K562 (cell line): Measurements from ENCODE around the gene TMPRSS6. TPM values are rescaled to one million over a fixed set of nuclear protein-coding genes. Genes with fewer than 3 reads are reported as not detected.

Experiments
- ATAC-seq: fragments of 200-7000 bp; cut with Tn5 transposase; 3 replicates; pipeline ENCODE4 v1.9.1; 2020; ENCODE audit warnings: moderate library complexity
- BruUV-seq: library from RNA; stranded (reverse); fragments of 400-500 nt; replicated peaks from 2 replicates; lab custom pipeline; 2021; lab: Mats Ljungman, UMichigan
- CTCF ChIA-PET: fragments of 300-600 bp; formaldehyde crosslinking; extraction: SDS; loops from one replicate; lab custom pipeline; 2021; ENCODE audit warnings: low intra/inter-chr PET ratio; lab: Yijun Ruan, JAX
- POLR2A ChIA-PET: fragments of 300-600, 350-650 bp; sonication (Branson Sonifier 250); formaldehyde crosslinking; extraction: SDS; loops from one replicate; lab custom pipeline; 2021; ENCODE audit warnings: antibody characterized with exemption, inconsistent platforms; lab: Yijun Ruan, JAX
- DNase-seq, 4 experiments: peaks; one replicate each; pipeline versions ENCODE4 v3.0.0 to v3.0.0-alpha.2; 2011 to 2018; ENCODE audit warnings: low spot score in 3 of 4, mixed read lengths in 3 of 4; ENCODE audit errors: extremely low read depth in 1 of 4
- FAIRE-seq: peaks from 2 replicates; lab custom pipeline; 2011; peaks lifted over from hg19 to GRCh38; lab: Jason Lieb, UNC
- H2AFZ ChIP-seq: 2 replicates; pipeline ENCODE4 v1.6.0; 2011; ENCODE audit warnings: low read depth, low read length, control low read depth, inconsistent platforms
- H3K27ac ChIP-seq: fragments of 200-600 bp; 3 replicates; pipeline ENCODE4 v1.8.0; 2011; ENCODE audit warnings: low read depth, mild to moderate bottlenecking, control low read depth, inconsistent platforms, low read length, moderate library complexity, mixed read lengths; ENCODE audit errors: extremely low read depth
- H3K27me3 ChIP-seq, 2 experiments: fragments of 300-600 bp in 1 of 2; 2 replicates in 1 of 2; 3 replicates in 1 of 2; pipeline versions ENCODE4 v1.6.0 to v1.8.0; 2011; ENCODE audit warnings: inconsistent platforms in 2 of 2, low read length in 2 of 2, mild to moderate bottlenecking in 1 of 2, mixed read lengths in 1 of 2, moderate library complexity in 1 of 2; ENCODE audit not compliant: control insufficient read depth in 2 of 2, insufficient read depth in 2 of 2
- H3K36me3 ChIP-seq: fragments of 300-600 bp; 3 replicates; pipeline ENCODE4 v1.8.0; 2011; ENCODE audit warnings: mild to moderate bottlenecking, low read length, inconsistent platforms; ENCODE audit not compliant: control insufficient read depth, insufficient read depth
- H3K4me1 ChIP-seq, 2 experiments: fragments of 200-600 bp in 1 of 2; replicated peaks in 1 of 2; 2 replicates in 1 of 2; 3 replicates in 1 of 2; pipeline versions ENCODE4 v1.5.1 to v1.8.0; 2011; ENCODE audit warnings: inconsistent platforms in 2 of 2, low read length in 2 of 2, mild to moderate bottlenecking in 1 of 2, mixed read lengths in 1 of 2, moderate library complexity in 1 of 2; ENCODE audit not compliant: control insufficient read depth in 2 of 2, insufficient read depth in 2 of 2
- H3K4me2 ChIP-seq: 2 replicates; pipeline ENCODE4 v1.6.1; 2011; ENCODE audit warnings: low read length, control low read depth, inconsistent platforms, mixed read lengths; ENCODE audit not compliant: insufficient read depth
- H3K4me3 ChIP-seq: fragments of 200-600 bp; sonication (generic), shearing (Covaris generic); 2 replicates; pipeline ENCODE4 v1.5.1; 2016; ENCODE audit warnings: control low read depth, inconsistent platforms
- H3K79me2 ChIP-seq: fragments of 200-600 bp; 3 replicates; pipeline ENCODE4 v1.8.0; 2011; ENCODE audit warnings: low read length, inconsistent platforms; ENCODE audit not compliant: control insufficient read depth, insufficient read depth
- H3K9ac ChIP-seq, 2 experiments: 2 replicates each; pipeline versions ENCODE4 v1.6.0 to v1.6.1; 2011; ENCODE audit warnings: low read depth in 2 of 2, low read length in 2 of 2, control low read depth in 1 of 2, inconsistent platforms in 1 of 2, mild to moderate bottlenecking in 1 of 2, mixed read lengths in 1 of 2; ENCODE audit not compliant: insufficient read depth in 1 of 2
- H3K9me1 ChIP-seq: one replicate; pipeline ENCODE4 v1.6.0; 2011; ENCODE audit warnings: inconsistent platforms, mild to moderate bottlenecking, low read length, moderate library complexity; ENCODE audit not compliant: control insufficient read depth, insufficient read depth
- H3K9me3 ChIP-seq: replicated peaks from 2 replicates; pipeline ENCODE4 v1.5.1; 2011; ENCODE audit warnings: low read depth, low read length, inconsistent platforms; ENCODE audit not compliant: control insufficient read depth, insufficient read depth
- H4K20me1 ChIP-seq: replicated peaks from 2 replicates; pipeline ENCODE4 v1.6.1; 2011; ENCODE audit warnings: low read length, inconsistent platforms, mixed read lengths; ENCODE audit not compliant: control insufficient read depth, insufficient read depth
- CBFA2T3 ChIP-seq: fragments of 450-650 bp; IDR thresholded peaks from 2 replicates; pipeline ENCODE4 v1.6.1; 2017
- CBX1 ChIP-seq: sonication (generic); IDR thresholded peaks from 2 replicates; pipeline ENCODE4 v1.6.1; 2016; ENCODE audit warnings: antibody characterized with exemption, low read depth, mild to moderate bottlenecking
- CHD4 ChIP-seq: fragments of 200-600 bp; sonication (generic); IDR thresholded peaks from 3 replicates; pipeline ENCODE4 v1.6.1; 2012; ENCODE audit warnings: low read depth, mild to moderate bottlenecking, mixed read lengths, low read length, inconsistent platforms; ENCODE audit not compliant: insufficient read depth, insufficient replicate concordance, poor library complexity, severe bottlenecking
- DMBX1 ChIP-seq: fragments of 250-450 bp; sonication (Bioruptor Pico); IDR thresholded peaks from 2 replicates; pipeline ENCODE4 v1.8.0; 2022; ENCODE audit warnings: inconsistent platforms, mild to moderate bottlenecking, moderate library complexity, borderline replicate concordance
- GTF3C2 ChIP-seq: IDR thresholded peaks from 3 replicates; pipeline ENCODE4 v1.6.1; 2011; ENCODE audit warnings: borderline replicate concordance, mild to moderate bottlenecking, moderate library complexity; ENCODE audit not compliant: insufficient read length; ENCODE audit errors: extremely low read depth
- POLR2A ChIP-seq: fragments of 450-650 bp; conservative IDR thresholded peaks from 2 replicates; pipeline ENCODE4 v1.6.1; 2016
- RBM22 ChIP-seq: fragments of 200-400 bp; formaldehyde crosslinking; IDR thresholded peaks from 2 replicates; pipeline ENCODE4 v1.6.1; 2018; ENCODE audit warnings: low read length, low read depth; ENCODE audit not compliant: poor library complexity, severe bottlenecking
- RFX1 ChIP-seq: fragments of 450-650 bp; IDR thresholded peaks from 2 replicates; pipeline ENCODE4 v1.6.1; 2016; ENCODE audit warnings: mild to moderate bottlenecking, moderate library complexity
- SIX5 ChIP-seq, 2 experiments: IDR thresholded peaks; 2 replicates each; pipeline ENCODE4 v1.6.1; 2011; ENCODE audit warnings: low read length in 2 of 2, borderline replicate concordance in 1 of 2, low read depth in 1 of 2, mild to moderate bottlenecking in 1 of 2, moderate library complexity in 1 of 2; ENCODE audit not compliant: insufficient read depth in 1 of 2
- SNRNP70 ChIP-seq: fragments of 200-400 bp; formaldehyde crosslinking; optimal IDR thresholded peaks from 2 replicates; pipeline ENCODE3; 2017; ENCODE audit warnings: low read depth, low read length
- SREBF2 ChIP-seq: sonication (generic); formaldehyde crosslinking; IDR thresholded peaks from 2 replicates; pipeline ENCODE4 v1.4.0; 2020; ENCODE audit warnings: mild to moderate bottlenecking, missing genetic modification reagents
- STAT5A ChIP-seq: IDR thresholded peaks from 2 replicates; pipeline ENCODE4 v1.6.1; 2012; ENCODE audit warnings: low read length, inconsistent platforms, borderline replicate concordance
- ZNF274 ChIP-seq: IDR thresholded peaks from 2 replicates; pipeline ENCODE4 v1.6.1; 2011; ENCODE audit warnings: low read depth, mild to moderate bottlenecking, low read length, moderate library complexity, borderline replicate concordance
- ZNF609 ChIP-seq: sonication (generic); formaldehyde crosslinking; IDR thresholded peaks from 2 replicates; pipeline ENCODE4 v1.8.1; 2023; ENCODE audit warnings: missing genetic modification reagents, mild to moderate bottlenecking, borderline replicate concordance
- WGBS: fragments of 100-300 bp; shearing (Covaris generic); methylation state at CpG from one replicate; pipeline ENCODE4 v1.1.6; 2016; ENCODE audit warnings: low coverage, mixed read lengths; ENCODE audit not compliant: insufficient coverage; ENCODE audit errors: missing lambda C conversion rate; 5-methylcytosine and 5-hydroxymethylcytosine counted together
- in situ Hi-C: fragments of 300-500 bp; cut with MboI; formaldehyde crosslinking; loops from 4 replicates; pipeline ENCODE4 v1.15.0; 2018; ENCODE audit warnings: inconsistent platforms, mixed read lengths
- intact Hi-C: fragments of 100-400 bp; cut with micrococcal nuclease; formaldehyde crosslinking; loops from 2 replicates; pipeline ENCODE4 v1.14.2; 2022
- polyA plus RNA-seq, 8 experiments: library from polyadenylated mRNA; depleted of rRNA in 4 of 8; stranded (reverse) in 5 of 8; unstranded in 3 of 8; fragments of >200 nt; fragmentation: Nextera tagmentation in 2 of 8; fragmentation: Illumina TruSeq in 1 of 8; extraction: Ambion mirVana in 2 of 8; extraction: Trizol in 1 of 8; gene quantifications; 2 replicates each; pipeline versions ENCODE4 v1.2.1 to v1.2.3, GENCODE V29; 2011 to 2014; ENCODE audit warnings: inconsistent platforms in 1 of 8, missing spikeins in 1 of 8
- total RNA-seq, 7 experiments: library from RNA; depleted of rRNA in 6 of 7; stranded (reverse); fragments of >200 nt in 6 of 7; fragmentation: Illumina TruSeq in 2 of 7; extraction: Trizol in 2 of 7; gene quantifications; 2 replicates each; pipeline versions ENCODE4 v1.2.1 to v1.2.3, GENCODE V29; 2011 to 2021; ENCODE audit warnings: low replicate concordance in 1 of 7
- TF ChIP-seq, protein P1 (sequence below): sonication (generic); formaldehyde crosslinking; IDR thresholded peaks from 2 replicates; pipeline ENCODE4 v1.8.1; 2023; ENCODE audit warnings: mild to moderate bottlenecking, missing genetic modification reagents

TMPRSS6 gene
- total and polyA plus RNA-seq, 9 of the 15 experiments (the other 6 are each of a cell fraction or from before 2014, with no cell fraction given), result 0.03 TPM; not detected in 8

DNA sequence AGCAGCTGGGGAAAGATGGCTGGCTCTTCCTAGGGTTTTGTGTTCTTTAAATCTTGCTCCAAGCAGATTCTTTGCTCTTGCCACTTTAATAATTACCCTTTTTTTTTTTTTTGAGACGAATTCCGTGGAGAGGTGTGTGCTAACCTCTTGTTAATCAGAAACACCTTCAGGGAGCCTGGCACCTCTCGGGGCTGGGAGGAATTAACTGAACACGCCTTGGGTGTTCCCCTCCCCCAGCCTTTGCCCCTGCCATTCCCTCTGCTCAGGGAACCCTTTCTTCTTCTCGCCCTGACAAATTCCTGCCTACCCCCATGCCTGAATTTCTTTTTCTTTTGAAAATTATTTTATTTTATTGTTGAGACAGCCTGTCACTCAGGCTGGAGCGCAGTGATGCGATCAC is 17.5 kb downstream of the TMPRSS6 start:
- no TSS peak for BruUV-seq
- ChIA-PET POLR2A (no interaction called here), CTCF (no interaction called here)
- no peaks in the 10 kb centered on the region for H3K9me3 ChIP-seq
- no peak for ATAC-seq
- no peaks in the 10 kb centered on the region for H3K79me2 ChIP-seq
- H3K36me3 ChIP-seq, result no peaks in the 10 kb centered on the region
- H3K9ac ChIP-seq, result no peak overlapping the region
- H3K4me3 ChIP-seq, result no peak overlapping the region
- H3K4me2 ChIP-seq, result no peak overlapping the region
- no peaks in the 10 kb centered on the region; a peak in 1 of 5 replicates for H3K4me1 ChIP-seq
- H3K27ac ChIP-seq, result no peak overlapping the region
- FAIRE-seq, result no peak
- WGBS, result 0% methylated on average over 4 of the region's 7 CpGs
- in situ Hi-C loops, result no loop called here
- no peaks in the 10 kb centered on the region for H4K20me1 ChIP-seq
- intact Hi-C loops, result no loop called here
- H3K27me3 ChIP-seq, result peaks cover 12 to 28% of the 10 kb centered on the region in 2 experiments; a peak in 3 of 5 replicates
- no peaks in the 10 kb centered on the region for H3K9me1 ChIP-seq
- H2AFZ ChIP-seq, result no peak overlapping the region
- no peak for DNase-seq
- no peak for TF ChIP-seq ZNF274
- TF ChIP-seq STAT5A, result no peak
- no peak for TF ChIP-seq SIX5 (IDR thresholded peaks at IDR 0.05; ENCODE audit: borderline replicate concordance in 1 of 2, insufficient read depth in 1 of 2, low read depth in 1 of 2, low read length in 2 of 2)
- no peak for TF ChIP-seq CBFA2T3
- no peak for TF ChIP-seq GTF3C2
- TF ChIP-seq RFX1, result no peak
- TF ChIP-seq POLR2A, result no peak
- no peak for TF ChIP-seq ZNF609 (CRISPR knock-in tag)
- TF ChIP-seq CBX1, result no peak
- TF ChIP-seq CHD4, result no peak
- no peak for TF ChIP-seq SNRNP70
- no peak for TF ChIP-seq SREBF2 (CRISPR knock-in tag)
- TF ChIP-seq, protein P1, sequence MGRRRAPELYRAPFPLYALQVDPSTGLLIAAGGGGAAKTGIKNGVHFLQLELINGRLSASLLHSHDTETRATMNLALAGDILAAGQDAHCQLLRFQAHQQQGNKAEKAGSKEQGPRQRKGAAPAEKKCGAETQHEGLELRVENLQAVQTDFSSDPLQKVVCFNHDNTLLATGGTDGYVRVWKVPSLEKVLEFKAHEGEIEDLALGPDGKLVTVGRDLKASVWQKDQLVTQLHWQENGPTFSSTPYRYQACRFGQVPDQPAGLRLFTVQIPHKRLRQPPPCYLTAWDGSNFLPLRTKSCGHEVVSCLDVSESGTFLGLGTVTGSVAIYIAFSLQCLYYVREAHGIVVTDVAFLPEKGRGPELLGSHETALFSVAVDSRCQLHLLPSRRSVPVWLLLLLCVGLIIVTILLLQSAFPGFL, result no peak
- TF ChIP-seq RBM22, result no peak
- no peak for TF ChIP-seq DMBX1 (CRISPR knock-in tag)
